HG02678 (cell line): ENCODE results near the gene THEM4.
"Not testable (repeated sequence)": the region's sequence is repeated elsewhere in the genome, so short reads cannot be mapped to it uniquely, and the experiment has no call there.

ENCODE experiments used
- ATAC-seq: cut with Tn5 transposase; IDR thresholded peaks from one replicate; pipeline ENCODE4 v1.9.1; 2021; ENCODE audit warnings: mild to moderate bottlenecking, moderate library complexity; ENCODE audit not compliant: unreplicated experiment

THEM4 gene

DNA sequence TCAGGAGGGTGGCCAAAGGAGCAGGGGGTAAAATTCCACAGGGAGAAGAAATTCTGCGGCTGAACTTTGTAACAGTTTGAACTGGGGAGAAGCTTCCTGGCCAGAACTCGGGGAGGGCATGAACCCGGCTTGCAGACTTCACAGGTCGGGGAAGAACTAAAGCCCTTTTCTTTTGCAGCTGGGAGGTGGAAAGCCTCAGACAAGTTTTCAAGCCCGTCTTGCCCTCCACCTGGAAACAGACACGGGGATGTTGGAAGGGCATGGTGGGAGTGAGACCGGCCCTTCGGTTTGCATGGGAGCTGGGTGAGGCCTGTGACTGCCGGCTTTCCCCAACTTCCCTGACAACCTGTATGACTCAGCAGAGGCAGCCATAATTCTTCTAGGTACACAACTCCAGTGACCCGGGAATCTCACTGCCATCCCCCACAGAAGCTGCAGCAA, 11.3 kb downstream of the THEM4 start:
- ATAC-seq = no peak

DNA sequence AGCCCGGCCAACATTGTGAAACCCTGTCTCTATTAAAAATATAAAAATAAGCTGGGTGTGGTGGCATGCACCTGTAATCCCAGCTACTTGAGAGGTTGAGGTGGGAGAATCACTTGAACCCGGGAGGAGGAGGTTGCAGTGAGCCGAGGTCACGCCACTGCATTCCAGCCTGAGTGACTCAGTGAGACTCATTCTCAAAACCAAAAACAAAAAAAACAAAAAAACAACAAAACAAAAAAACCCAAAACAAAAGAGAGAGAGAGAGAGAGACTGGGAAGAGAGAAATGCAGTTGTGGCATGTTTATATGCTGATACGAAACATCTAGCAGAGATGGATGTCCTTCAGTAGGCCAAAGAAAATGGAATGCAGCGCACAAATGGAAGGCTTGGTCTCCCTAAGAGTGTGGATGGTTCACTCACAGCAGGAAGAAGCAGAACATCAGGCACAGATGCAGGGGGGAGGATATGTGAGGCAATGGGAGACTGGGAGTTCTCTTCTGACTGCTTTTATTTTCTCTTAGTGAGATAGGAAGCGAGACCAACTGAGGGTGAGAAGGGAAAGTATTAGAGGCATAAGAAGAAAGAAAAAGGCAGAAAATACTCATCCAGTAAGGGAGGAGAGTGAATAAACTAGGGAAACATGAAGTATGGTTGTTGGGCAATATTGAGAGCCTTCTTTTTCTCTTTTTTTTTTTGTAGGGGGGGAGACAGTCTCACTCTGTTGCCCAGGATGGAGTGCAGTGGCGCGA, 16.0 kb downstream of the THEM4 start:
- no peak for ATAC-seq

DNA sequence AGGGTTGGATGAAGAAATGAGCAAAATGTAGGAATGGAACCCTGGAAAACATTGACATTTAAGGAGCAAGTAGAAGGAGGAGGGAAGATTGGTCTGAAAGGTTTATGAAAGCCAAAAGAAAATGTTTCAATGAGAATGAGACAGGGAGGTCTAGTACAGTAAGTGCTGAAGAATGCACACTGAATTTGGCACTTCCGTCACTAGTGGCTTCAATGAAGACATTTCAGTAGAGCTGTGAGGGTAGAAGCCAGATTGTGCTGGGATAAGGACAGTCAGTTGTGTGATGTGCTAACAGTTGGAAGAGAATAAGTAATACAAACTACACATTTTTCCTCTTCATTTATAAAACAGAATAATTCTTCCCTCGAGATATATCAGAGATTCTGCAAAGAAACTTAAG, 17.1 kb downstream of the THEM4 start:
- ATAC-seq = no peak

DNA sequence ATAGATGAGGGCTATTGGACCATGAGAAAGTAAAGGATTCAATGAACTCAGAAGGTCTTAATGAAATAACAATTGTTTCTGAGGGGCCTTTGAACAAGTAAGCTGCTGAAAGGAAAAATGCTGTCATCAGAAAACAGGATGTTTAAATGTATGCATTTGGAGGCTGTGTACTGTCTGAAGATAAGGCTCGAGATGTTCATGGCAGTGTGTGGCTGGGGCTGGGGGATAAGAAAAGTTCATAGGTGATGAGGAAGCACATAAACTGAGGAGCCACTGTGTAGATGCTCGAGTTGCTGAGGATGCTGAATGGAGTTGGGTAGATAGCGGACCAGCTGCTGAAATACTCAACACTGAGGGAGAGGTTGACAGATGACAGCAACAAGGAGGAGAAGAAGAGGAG, 17.8 kb downstream of the THEM4 start:
- no peak for ATAC-seq

DNA sequence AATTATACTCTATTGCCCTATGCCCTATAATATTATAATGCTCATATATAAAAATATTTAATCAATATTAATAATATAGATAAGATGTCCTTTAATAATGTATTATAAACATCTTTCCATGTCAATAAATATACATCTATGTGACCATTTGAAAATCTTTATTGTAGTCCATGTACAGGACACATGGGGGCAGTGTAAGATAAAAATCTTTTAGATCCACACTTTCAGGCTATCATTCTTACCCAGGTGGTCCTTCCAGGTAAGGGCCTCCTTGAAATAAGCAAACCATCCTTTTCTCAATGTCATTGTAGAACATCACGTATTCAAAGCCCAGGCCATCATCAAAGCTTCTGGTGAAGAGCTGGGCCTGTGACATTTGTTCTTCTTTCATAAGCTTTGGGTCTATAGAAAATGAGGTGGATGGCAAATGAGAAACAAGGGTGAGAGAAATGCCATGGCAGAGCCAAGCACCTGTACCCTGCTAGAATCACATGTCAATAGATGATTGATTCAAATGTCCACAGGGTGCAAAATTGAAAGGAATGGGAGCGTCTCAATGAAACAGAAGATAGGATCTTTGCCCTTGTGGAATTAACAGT, 20.2 kb downstream of the THEM4 start:
- no peak for ATAC-seq

DNA sequence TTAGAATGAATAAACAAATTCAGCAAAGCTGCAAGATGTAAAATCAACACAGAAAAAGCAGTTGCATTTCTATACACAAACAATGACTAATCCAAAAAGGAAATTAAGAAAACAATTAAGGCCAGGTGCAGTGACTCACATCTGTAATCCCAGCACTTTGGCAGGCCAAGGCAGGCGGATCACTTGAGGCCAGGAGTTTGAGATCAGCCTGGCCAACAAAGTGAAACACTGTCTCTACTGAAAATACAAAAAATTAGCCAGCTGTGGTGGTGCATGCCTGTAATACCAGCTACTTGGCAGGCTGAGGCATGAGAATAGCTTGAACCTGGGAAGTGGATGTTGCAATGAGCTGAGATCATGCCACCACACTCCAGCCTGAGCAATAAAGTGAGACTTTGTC, 22.3 kb downstream of the THEM4 start:
- ATAC-seq = no peak

DNA sequence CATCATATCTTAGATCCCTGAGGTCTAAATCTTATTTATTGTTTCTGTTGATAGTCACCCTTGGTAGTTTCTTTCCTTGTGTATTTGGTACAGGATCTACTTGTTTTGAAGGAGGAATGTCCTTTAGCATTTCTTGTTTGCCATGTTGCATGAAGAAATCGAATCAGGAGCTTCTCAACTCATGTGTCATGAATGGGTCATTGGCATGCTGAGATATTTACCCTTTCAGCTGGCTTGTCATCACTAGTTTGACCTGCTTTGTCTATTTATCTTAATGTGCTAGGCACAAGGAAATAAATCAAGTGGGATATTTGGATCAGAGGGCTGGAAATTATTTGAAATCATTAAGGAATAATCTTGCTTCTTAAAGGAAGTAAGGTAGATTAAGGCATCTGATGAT, 23.8 kb downstream of the THEM4 start:
- ATAC-seq = no peak

DNA sequence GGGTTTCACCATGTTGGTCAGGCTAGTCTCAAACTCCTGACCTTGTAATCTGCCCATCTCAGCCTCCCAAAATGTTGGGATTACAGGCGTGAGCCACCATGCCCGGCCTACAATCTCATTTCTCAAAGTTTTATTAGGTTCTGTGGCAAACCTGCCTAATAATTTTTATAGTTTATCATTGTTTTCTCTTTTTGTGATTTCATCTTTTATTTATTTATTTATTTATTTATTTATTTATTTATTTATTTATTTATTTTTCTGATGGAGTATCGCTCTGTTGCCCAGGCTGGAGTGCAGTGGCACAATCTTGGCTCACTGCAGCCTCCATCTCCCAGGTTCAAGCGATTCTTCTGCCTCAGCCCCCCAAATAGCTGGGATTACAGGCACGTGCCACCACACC, 24.4 kb downstream of the THEM4 start:
- not testable (repeated sequence) for ATAC-seq

DNA sequence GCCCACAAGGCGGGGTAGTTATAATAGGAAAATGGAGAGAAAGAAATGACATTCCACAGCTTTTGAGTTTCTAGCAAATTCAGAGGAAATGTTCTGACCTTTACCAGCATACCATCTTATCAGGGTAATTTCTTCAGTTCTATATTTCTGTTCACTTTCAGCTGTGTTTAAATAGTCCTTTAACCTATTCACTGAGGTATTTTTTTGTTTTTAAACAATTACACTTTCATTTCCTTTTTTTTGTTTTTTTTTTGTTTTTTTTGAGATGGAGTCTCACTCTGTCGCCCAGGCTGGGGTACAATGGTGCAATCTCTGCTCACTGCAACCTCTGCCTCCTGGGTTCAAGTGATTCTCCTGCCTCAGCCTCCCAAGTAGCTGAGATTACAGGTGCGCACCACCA, 24.9 kb downstream of the THEM4 start:
- not testable (repeated sequence) for ATAC-seq

DNA sequence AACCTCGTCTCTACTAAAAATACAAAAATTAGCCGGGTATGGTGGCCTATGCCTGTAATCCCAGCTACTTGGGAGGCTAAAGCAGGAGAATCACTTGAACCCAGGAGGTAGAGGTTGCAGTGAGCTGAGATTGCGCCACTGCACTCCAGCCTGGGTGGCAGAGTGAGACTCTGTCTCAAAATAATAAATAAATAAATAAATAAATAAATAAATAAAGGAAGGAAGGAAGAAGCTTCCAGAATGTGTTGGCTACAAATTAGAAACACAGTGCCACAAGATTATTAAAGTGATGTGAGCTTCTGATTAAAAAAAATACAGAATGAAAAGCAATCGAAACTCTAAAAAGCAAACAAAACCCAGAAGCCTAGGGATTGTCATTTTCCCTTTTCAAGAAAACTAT, 25.4 kb downstream of the THEM4 start:
- not testable (repeated sequence) for ATAC-seq

DNA sequence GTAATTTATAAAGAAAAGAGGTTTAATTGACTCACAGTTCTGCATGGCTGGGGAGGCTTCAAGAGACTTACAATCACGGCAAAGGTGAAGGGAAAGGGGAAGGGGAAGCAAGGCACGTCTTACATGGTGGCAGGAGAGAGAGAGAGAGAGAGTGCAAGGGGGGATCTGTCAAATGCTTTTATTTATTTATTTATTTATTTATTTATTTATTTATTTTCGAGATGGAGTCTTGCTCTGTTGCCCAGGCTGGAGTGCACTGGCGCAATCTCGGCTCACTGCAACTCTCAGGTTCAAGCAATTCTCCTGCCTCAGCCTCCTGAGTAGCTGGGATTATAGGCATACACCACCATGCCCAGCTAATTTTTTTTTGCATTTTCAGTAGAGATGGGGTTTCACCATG, 26.4 kb downstream of the THEM4 start:
- not testable (repeated sequence) for ATAC-seq

DNA sequence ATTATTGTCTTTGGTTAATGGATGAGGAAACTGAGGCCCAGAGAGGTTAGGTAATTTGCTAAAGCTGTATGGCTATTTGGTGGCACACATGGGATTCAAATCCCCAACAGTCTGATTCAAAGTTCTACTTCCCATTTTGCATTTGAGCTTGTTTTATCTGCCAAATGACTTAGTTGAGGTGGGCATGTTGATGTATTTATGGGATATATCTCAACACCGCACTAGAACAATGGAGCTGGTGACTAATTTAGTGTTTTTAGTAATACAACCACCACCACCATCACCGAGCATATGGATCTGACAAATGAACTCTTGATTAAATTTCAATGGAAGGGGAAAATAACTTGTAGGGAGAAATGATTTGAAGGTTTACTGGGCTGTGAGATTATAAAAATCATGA, 26.8 kb downstream of the THEM4 start:
- ATAC-seq = no peak

DNA sequence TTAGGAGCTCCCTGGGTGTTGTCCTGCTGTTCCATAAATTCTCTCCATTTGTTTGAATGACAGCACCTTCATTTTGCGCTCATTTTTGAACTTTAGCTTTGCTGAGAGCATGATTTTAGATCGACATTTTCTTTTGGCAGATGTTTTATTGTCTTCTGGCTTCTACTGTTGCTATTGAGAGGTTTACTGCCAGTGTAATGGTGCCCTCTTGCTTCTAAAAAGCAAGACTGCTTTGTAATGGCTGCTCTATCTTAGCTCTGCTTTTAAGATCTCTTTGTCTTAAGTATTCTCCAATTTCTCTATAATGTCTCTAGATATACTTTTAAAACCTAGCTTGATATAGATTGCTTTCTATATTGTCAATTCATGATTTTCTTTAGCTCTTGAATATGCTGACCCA, 27.8 kb downstream of the THEM4 start:
- ATAC-seq = no peak

DNA sequence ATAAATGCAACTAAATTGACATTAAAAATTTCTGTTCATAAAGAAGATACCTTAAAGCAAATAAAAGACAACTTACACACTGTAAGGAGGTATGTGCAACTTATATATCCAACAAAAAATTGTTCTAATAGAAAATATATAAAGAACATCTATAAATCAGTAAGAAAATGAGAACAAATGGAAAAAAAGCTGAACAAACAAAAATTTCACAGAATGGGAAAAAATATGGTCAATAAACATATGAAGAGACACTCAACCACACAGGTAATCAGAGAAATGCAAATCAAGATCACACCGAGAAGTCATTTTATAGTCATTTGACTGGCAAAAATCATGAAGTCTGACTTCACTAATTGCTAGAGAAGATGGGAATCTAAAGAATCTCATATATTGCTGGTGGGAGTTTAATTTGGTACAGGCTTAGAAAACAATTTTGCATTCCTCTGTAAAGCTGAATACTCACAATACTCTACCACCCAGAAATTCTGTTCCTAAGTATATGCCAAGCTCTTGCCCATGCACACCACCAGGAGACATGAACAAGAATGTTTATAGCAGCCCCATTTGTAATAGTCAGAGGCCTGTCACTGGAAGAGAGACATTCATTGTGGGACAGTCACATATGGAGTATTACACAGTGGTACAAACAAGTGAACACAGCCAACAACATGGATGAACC, 33.8 kb downstream of the THEM4 start:
- ATAC-seq = no peak

DNA sequence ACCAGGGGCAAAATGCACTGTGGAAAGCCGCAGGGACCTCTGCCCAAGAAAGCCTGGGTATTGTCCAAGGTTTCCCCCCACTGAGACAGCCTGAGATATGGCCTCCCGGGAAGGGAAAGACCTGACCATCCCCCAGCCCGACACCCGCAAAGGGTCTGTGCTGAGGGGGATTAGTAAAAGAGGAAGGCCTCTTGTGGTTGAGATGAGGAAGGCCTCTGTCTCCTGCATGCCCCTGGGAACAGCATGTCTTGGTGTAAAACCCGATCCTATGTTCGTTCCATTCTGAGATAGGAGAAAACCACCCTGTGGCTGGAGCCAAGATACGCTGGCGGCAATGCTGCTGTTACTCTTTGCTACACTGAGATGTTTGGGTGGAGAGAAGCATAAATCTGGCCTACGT, 36.5 kb downstream of the THEM4 start:
- not testable (repeated sequence) for ATAC-seq

DNA sequence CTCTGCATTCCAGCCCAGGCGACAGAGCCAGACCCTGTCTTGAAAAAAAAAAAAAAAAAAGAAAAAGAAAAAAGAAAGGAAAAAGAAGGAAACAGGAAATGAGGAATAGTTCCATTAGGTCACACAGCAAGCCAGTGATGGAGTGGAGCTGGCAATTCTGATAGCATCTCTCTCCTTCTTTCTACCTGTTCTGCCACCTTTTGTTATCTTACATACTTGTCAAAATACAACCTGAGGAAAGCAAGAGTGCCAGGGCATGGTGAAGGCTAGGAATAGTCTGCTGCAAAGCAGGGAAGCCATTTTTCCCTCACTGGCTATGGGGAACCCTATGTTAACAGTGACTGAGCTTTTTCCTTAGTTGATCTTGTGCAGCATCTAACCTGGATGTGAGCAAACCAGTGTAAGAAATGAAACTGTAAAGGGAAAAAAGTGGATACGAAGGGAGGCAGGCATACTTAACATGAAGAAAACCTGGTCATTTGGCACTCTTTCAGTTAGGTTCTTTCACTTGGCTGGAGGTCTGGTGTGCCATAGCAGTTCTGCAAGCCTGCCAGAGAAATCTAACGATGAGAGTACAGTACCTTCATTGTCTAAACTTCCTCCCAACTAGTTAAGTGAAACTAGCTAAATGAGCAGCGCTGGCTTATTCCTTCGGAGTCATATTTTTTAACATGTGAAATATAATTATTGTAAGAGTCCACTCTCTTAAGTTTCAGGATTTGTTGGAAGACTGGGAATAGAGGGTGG, 37.9 kb downstream of the THEM4 start:
- ATAC-seq = no peak

DNA sequence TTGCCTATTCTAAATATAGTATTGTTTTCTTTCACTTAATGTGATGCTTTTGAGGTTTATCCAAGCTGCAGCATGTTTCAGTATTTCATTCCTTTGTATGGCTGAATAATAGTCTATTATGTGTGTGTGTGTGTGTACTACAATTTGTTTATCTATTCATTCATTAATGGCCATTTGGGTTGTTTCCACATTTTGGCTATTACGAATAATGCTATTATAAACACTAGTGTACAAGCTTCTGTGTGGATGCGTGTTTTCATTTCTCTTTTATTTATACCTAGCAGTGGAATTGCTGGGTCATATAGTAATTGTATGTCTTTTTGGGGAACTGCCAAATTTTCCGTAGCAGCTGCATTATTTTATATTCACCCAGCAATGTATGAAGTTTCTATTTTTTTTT, 40.8 kb downstream of the THEM4 start:
- no peak for ATAC-seq

DNA sequence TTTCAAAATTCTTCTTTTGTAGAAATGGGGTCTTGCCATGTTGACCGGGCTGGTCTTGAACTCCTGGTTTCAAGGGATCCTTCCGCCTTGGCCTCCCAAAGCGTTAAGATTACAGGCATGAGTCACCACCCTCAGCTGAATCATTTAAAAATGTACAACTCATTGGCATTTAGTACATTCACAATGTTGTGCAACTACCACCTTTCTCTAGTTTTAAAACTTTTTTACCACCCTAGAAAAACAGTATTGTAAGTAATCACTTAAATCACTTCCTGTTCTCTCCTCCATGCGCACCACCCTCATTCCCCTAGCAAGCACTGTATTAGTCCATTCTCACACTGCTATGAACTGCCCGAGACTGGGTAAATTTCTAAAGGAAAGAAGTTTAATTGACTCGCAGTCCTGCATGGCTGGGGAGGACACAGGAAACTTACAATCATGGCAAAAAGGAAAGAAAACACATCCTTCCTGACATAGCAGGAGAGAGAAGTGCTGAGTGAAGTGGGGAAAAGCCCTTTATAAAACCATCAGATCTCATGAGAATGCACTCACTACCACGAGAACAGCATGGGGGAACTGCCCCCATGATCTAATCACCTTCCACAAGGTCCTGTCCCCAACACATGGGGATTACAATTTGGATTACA, 41.4 kb downstream of the THEM4 start:
- ATAC-seq = no peak

DNA sequence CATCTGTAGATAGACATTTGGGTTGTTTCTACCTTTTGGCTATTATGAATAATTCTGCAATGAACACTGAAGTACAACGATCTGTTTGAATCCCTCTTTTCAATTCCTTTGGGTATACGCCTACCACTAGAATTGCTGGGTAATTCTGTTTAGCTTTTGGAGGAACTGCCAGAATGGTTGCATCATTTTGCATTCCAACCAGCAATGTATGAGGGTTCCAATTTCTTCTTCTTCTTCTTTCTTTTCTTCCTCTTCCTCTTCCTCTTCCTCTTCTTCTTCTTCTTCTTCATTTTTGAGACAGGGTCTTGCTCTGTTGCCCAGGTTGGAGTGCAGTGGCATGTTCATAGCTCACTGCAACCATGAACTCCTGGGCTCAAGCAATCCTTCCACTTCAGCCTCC, 42.0 kb downstream of the THEM4 start:
- no peak for ATAC-seq

DNA sequence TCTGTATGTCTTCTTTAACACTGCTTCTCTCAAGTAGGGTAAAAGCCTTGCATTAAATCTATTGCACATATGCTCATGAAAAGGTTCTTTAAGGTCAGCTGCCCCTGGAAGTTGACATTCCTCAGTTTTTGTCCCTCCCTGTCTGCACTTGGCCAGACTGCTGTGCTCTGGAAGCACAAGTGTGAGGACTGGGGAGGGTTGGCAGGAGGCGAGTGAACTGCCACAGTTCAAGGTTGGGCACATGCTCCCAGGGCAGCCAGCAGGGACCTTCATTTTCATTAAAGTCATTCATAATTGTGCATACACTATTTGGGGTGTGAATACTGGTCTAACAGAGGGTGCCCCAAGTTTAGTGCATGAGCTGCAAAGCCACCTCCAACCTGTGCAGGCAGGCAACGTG, 44.9 kb downstream of the THEM4 start:
- ATAC-seq = no peak

DNA sequence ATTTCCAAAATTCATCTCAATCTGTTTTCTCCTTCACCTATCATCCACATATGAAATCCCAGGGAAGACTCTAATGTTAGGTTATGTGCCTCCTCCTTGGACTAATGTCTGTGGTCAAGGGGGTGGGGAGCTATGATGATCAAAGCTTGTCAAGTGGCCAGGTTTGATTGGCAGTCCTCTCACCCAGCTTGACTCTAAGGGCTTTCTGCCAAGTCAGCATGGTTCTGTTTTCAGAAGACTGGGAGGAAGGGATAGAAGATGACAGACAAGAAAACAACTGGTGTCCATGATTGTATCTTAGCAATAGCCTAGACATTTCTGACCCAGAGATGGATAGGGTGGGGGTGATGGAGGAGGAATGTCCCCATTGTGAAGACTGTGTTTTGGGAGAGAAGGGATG, 46.7 kb downstream of the THEM4 start:
- ATAC-seq = no peak
